PFSK-1 (cell line): ENCODE measurements around the gene CCL22.

Source experiments
- FOXP2 ChIP-seq: optimal IDR thresholded peaks from 2 replicates; pipeline ENCODE3; 2011; ENCODE audit warnings: borderline replicate concordance, control low read depth, inconsistent platforms; ENCODE audit not compliant: insufficient read depth; ENCODE audit errors: extremely low read length, extremely low read depth
- POLR2AphosphoS5 ChIP-seq: IDR thresholded peaks from 2 replicates; pipeline ENCODE4 v1.6.1; 2012; ENCODE audit warnings: low read depth, mild to moderate bottlenecking, control low read depth, low read length, moderate library complexity
- SIN3A ChIP-seq: IDR thresholded peaks from 2 replicates; pipeline ENCODE4 v1.6.1; 2012; ENCODE audit warnings: mild to moderate bottlenecking, low read length, moderate library complexity, borderline replicate concordance; ENCODE audit not compliant: insufficient read depth
- TAF1 ChIP-seq: IDR thresholded peaks from 2 replicates; pipeline ENCODE4 v1.6.1; 2012; ENCODE audit warnings: low read length, control low read depth, borderline replicate concordance; ENCODE audit not compliant: insufficient read depth
- TF ChIP-seq, protein P1 (sequence below), 2 experiments: IDR thresholded peaks; 2 replicates each; pipeline versions ENCODE4 v1.6.1 to v1.8.0; 2011 to 2012; ENCODE audit warnings: low read depth in 2 of 2, low read length in 2 of 2, control low read depth in 1 of 2, inconsistent platforms in 1 of 2, mild to moderate bottlenecking in 1 of 2, moderate library complexity in 1 of 2; ENCODE audit not compliant: insufficient read depth in 1 of 2

CCL22 gene

DNA sequence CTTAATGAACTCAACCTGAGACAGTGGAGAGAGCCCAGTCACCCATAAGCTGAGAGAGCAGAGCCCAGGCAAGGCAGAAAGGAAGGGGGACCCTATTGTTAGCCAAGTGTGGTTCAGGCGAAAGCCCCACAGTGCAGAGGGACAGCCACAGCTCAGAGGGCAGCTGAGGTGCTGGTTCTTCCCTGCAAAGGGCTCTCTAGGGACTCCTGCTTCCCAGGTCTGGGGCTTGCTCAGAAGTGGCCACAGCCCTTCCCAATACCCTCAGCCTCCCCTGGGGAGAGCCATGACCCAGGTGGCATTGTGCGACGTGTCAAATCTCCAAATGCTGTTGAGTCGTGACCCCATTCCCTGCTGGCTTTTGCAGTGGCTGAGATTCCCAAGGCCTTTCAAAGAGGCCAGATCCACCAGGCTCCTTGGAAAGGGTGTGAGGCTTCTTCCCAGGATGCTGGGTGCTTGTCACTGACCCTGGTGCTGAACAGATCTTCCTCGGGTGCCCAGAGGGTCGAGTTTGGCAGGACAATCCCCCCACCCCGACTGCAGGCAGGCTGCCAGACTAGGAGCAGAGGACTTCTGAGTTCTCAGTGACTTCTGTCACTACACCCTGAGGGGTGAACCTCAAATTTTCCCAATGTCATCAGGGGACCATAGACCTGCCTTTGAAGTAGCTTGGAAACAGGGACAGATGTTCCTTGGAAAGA lies 43.5 kb downstream of the CCL22 start:
- TF ChIP-seq TAF1 = no peak
- no peak for TF ChIP-seq POLR2AphosphoS5
- no peak for TF ChIP-seq SIN3A
- TF ChIP-seq FOXP2 = no peak
- TF ChIP-seq, protein P1, sequence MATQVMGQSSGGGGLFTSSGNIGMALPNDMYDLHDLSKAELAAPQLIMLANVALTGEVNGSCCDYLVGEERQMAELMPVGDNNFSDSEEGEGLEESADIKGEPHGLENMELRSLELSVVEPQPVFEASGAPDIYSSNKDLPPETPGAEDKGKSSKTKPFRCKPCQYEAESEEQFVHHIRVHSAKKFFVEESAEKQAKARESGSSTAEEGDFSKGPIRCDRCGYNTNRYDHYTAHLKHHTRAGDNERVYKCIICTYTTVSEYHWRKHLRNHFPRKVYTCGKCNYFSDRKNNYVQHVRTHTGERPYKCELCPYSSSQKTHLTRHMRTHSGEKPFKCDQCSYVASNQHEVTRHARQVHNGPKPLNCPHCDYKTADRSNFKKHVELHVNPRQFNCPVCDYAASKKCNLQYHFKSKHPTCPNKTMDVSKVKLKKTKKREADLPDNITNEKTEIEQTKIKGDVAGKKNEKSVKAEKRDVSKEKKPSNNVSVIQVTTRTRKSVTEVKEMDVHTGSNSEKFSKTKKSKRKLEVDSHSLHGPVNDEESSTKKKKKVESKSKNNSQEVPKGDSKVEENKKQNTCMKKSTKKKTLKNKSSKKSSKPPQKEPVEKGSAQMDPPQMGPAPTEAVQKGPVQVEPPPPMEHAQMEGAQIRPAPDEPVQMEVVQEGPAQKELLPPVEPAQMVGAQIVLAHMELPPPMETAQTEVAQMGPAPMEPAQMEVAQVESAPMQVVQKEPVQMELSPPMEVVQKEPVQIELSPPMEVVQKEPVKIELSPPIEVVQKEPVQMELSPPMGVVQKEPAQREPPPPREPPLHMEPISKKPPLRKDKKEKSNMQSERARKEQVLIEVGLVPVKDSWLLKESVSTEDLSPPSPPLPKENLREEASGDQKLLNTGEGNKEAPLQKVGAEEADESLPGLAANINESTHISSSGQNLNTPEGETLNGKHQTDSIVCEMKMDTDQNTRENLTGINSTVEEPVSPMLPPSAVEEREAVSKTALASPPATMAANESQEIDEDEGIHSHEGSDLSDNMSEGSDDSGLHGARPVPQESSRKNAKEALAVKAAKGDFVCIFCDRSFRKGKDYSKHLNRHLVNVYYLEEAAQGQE (IDR thresholded peaks at IDR 0.05; ENCODE audit: insufficient read depth in 1 of 2, low read depth in 2 of 2, low read length in 2 of 2) = peak; percentile 40 to 80; a peak in 2 of 4 replicates

DNA sequence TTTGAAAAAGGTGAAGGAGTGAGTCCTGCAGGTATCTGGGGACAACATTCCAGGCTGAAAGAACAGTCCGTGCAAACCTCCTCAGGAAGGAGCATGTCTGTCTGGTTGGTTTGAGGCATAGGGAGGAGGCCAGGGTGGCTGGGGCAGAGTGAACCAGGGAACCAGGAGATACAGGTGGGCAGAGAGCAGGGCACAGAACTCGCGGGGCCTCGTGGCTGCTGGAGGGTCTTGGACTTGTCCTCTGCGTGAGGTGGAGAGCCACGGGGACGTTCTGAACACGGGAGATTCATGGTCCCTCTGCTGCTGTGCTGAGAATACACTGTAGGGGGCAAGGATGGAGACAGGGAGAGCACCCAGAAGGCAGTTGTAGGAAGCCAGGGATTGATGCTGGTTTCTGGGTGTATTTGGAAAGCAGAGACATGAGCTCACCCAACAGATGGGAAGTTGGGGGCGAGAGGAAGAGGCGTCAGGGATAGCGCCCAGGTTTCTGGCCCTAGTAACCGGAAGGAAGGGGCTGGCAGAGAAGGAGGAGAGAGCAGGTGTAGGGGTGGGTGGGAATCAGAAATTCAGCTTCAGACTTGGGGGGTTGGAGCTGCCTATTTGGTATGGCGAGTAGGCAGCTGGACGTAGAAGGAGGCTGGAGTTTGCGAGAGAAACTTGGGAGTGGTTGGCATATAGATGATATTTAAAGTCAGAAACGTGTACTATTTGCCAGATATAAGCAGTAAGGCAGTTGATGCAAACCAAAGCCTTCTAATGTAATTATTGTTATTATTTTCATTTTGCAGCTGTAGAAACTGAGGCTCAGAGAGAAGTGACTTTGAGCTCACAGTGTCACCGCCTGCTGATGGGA lies 45.6 kb downstream of the CCL22 start, which contains the start of gene CCL17:
TSS of gene CCL17 (plus strand) at position 803 of the 853 bp plus-strand sequence. CDS start 9,166 bp downstream, outside the sequence.
- TF ChIP-seq FOXP2 (no peak), SIN3A (no peak), POLR2AphosphoS5 (no peak), TAF1 (no peak)
- TF ChIP-seq, protein P1 (IDR thresholded peaks at IDR 0.05; ENCODE audit: insufficient read depth in 1 of 2, low read depth in 2 of 2, low read length in 2 of 2) = no peak

DNA sequence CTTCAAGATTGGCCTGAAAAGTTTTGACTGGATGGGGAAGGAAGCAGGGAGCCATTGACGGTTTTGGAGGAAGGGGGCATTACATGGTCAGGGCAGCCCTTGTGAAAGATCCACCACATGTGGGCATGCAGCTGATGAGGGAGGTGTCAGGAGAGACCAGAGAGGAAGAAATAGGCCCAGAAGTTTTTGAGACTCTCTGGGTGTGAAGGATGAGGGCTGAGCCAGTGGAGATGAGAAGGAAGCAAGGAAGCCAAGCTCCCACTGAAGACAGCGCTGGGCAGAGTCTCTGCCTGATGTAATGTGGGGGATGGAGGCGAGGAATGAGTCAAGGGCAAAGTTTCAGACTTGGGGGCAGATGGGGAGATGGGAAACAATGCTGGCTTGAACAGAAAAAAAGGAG lies 46.5 kb downstream of the CCL22 start:
- TF ChIP-seq TAF1 = no peak
- TF ChIP-seq, protein P1 (IDR thresholded peaks at IDR 0.05; ENCODE audit: insufficient read depth in 1 of 2, low read depth in 2 of 2, low read length in 2 of 2) = no peak

DNA sequence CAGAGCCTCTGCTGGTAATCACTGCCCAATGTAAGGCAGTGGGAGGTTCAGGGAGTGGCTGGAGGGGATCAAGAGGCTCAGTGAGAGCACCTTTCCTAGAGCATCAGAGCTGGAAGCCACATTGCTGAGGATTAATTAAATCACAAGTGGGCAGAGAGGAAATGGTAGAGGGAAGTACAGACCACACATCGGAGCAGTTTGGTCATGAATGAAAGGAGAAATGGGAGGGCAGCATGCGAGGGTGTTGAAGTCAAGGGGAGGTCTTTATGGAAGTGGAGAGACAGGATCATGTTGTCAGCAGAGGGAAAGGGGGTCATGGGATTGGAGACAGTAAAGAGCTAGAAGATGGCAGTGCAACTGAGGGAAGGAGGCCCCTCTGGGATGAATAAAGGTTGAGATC lies 48.3 kb downstream of the CCL22 start:
- no peak for TF ChIP-seq FOXP2
- no peak for TF ChIP-seq POLR2AphosphoS5
- TF ChIP-seq, protein P1 (IDR thresholded peaks at IDR 0.05; ENCODE audit: insufficient read depth in 1 of 2, low read depth in 2 of 2, low read length in 2 of 2) = no peak
- TF ChIP-seq TAF1 = no peak
- TF ChIP-seq SIN3A = no peak
